HG03457 (cell line): ENCODE results near the gene CXCL12.

Experiments used
- ATAC-seq: cut with Tn5 transposase; IDR thresholded peaks from one replicate; pipeline ENCODE4 v1.9.1; 2021; ENCODE audit warnings: moderate number of reproducible peaks; ENCODE audit not compliant: unreplicated experiment

The CXCL12 gene

DNA sequence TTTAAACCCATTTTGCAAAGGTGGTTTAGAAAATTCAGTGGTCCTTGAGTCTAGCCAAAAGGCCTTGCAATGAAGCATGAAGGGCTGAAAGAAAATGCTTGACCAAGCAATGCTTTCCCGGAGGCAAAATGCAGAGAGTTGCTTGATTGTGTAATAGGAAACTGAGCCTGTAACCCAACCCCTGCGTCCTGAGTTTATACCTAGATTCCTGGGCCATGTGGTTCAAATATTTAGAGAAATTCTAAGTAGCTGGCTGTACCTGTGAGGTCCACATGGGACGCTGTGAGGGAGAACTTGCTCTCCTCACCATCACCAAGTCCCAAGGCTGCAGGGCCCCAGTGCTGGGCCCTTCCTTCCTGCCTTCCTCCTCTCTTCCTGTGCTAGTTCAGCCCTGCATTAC, 45.7 kb downstream of the CXCL12 start:
- no peak for ATAC-seq

DNA sequence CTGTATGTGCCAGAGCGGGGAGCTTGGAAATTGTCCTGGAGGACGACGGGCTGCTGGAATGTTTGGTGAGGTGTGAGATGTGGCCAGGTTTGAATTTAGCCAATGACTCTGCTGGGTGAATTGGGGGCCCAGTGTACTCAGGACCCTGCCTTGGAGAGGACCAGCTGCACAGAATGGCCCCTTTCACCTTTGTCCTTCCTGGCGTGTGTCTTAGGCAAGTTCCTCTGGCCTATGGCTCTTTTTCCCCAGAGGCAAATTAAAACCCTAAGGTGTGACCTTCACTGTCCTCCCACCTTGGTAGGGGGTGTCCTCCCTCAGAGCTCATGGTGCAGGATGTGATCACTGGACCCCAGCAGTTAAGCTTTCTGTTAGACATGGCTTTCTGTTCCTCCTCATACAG, 47.8 kb downstream of the CXCL12 start:
- ATAC-seq = no peak

DNA sequence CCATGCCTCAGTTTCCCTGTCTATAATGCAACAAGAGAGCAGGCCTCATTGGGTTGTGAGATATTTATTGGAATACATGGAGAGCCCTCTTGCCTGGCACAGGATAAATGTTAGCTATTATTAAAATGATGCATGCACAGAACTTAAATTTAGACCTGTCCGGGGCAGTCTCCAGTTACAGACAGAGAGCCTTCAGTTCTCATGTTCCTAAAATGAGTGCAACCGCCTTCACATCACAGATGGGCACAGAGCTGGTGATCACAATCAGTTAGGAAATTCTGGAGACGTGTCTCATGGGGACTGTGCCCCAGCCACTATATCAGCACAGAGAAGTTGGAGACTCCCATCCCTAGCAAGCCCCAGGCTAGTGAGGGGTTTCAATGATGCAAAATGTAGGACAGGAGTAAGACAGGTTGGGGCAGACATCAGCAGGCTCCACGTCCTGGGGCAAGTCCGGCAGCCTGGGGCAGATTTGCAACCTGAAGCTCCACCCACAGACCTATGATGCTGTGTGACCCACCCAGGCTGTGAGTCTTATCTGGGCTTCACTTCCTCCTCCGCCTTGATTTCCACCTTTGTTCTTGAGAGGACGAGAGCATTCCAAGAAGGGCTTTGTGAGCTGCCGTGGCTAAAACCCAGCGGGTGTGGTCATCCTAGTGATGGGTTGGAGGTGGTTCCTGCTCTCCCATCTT, 49.4 kb downstream of the CXCL12 start:
- ATAC-seq = no peak

DNA sequence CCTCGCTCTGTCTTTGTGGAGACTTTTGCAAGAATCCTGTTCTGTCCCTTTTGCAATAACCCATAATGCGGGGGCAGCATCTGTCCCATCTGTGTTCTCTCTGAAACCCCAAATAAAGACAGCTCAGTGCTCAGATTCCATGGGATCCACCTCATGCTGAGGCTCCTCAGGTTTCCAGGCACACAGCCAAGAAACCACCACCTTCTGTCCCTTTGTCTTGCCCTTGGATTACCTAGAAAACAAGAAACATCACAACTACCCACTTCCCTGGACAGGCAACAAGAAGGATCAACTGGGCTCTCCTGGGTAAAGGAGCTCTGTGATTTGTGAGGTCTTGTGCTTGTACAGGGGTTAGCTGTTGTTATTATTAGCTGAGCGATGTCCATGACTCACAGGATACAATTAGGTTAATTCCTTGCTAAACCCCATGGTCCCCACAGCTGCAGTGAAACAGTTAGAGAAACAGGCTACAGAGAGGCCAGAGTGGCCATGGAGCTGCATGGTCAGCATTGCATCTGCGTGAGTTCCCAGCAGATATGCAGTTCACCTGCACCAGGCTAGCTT, 50.2 kb downstream of the CXCL12 start:
- ATAC-seq = no peak

DNA sequence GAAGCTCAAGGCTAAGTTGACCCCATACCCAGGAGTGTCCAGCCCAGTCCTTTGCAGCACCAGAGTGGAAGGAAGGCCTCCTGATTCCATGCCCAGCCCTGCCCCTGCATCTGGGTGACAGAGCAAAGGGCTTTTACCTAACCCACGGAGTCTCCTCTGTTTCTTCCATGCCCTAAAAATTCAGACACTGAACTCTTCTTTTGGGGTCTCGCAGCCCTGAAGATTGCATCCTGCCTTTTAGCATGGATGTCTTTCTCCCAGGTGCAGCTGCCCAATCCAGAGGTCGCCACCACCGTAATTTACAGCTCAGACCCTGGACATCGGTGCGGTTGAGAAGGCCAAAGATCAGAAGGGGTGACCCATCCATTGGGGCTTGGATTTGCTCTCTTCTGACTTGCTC, 50.8 kb downstream of the CXCL12 start:
- no peak for ATAC-seq

DNA sequence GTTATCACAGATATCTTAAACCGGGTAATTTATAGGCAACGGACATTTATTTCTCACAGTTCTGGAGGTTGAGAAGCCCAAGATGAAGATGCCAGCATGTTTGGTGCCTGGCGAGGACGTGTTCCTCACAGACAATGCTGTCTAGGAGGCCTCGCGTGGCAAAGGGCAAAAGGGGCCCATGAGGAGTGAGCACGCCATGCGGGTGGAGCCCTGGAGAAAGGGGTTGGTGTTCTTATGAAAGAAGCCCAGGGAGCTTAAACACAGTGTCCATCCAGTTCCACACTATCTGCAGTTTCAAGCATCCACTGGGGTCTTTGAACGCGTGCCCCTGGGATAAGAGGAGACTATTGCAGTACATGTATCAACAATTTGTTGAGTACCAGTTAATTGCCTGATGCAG, 51.4 kb downstream of the CXCL12 start:
- no peak for ATAC-seq

DNA sequence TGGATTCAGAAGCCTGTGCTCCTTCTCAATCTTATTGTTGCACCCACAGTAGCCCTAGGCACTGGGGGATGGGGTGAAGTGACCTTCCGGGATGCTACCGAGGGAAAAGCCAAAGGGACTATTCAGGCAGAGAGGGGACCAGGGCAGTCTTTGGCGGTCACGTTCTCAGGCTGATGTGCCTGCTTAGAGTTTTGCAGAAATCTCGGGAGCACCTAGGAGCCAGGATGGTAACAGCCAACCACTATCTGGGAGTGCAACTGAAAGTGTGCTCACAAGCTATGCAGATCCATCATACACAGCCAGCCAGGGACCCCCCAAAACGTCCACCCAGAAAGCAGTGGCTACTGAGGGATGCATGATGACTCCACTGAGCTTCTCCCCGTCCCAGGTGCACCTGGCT, 52.4 kb downstream of the CXCL12 start:
- no peak for ATAC-seq

DNA sequence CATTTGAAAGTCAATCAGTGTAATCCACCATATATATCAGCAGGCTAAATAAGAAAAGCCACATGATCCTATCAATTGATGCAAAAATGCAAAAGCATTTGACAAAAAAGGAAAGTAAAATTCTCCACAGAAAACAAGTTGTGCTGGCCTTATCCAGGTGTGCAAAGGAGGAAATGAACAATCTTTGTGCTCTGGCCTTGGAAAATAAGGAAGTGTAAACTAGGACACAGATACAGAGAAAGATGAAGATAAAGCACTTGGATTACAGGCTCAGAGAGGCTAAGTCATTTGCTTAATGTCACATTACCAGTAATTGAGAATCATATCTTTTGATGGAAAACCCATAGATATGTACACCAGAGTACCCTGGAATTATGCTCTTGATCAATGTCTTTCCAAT, 54.5 kb downstream of the CXCL12 start:
- no peak for ATAC-seq

DNA sequence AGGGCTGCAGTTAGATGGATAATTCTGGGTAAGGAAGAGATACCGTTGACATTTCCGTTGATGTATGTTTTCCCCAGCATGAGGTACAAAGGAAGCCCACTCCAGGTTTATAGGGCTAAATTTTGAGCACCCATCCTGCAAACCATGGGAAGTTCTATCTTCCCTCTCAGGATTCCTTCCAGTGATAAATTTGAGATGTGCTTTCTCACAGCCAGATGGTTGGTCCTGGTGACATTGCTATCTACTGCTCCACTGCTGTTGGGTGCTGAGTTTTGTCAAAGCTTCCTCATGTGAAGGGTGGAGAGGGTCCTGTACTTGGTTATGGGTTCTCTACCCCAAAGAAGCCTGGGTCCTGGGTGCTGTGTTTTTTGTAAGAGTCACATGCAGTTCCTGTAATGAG, 57.4 kb downstream of the CXCL12 start:
- no peak for ATAC-seq
